Right lobe of liver (tissue), 6 donors: ENCODE data around the gene UEVLD. TPM values are rescaled to one million over a fixed set of nuclear protein-coding genes. Genes with fewer than 3 reads are reported as not detected.

Experiments used
- ATAC-seq, 4 donors: fragments of 200-7000 bp; cut with Tn5 transposase; one replicate each; pipeline ENCODE4 v1.9.1; 2020; ENCODE audit warnings: mild to moderate bottlenecking in 4 of 4, moderate library complexity in 4 of 4
- DNase-seq, 3 donors: peaks; one replicate each; pipeline ENCODE4 v3.0.0-alpha.2; 2020
- H3K27ac ChIP-seq, 3 donors: fragments of 200-600 bp; one replicate each; pipeline ENCODE4 v1.8.0; 2022
- H3K27me3 ChIP-seq, 2 donors: fragments of 200-600 bp; one replicate each; pipeline ENCODE4 v1.8.0; 2022
- H3K36me3 ChIP-seq, 4 donors: fragments of 200-600 bp; sonication (generic) in 1 of 4; one replicate each; pipeline versions ENCODE4 v1.5.1 to v1.8.0; 2017 to 2022; ENCODE audit warnings: control low read depth in 1 of 4
- H3K4me1 ChIP-seq, 4 donors: fragments of 200-600 bp; sonication (generic) in 1 of 4; one replicate each; pipeline versions ENCODE4 v1.5.1 to v1.8.0; 2017 to 2022; ENCODE audit warnings: control low read depth in 1 of 4
- H3K4me3 ChIP-seq, 3 donors: fragments of 200-600 bp; one replicate each; pipeline ENCODE4 v1.8.0; 2022
- H3K9me3 ChIP-seq, 4 donors: fragments of 200-600 bp; sonication (generic) in 1 of 4; one replicate each; pipeline versions ENCODE4 v1.5.1 to v1.8.0; 2017 to 2022; ENCODE audit warnings: control low read depth in 1 of 4
- POLR2A ChIP-seq: fragments of 450-650 bp; IDR thresholded peaks from one replicate; pipeline ENCODE4 v1.6.1; 2017; ENCODE audit warnings: antibody characterized with exemption, mild to moderate bottlenecking
- WGBS: methylation state at CpG from one replicate; pipeline ENCODE4 v1.1.6; 2018; ENCODE audit warnings: low coverage, low lambda C conversion rate; ENCODE audit not compliant: insufficient coverage; ENCODE audit errors: missing lambda C conversion rate; 5-methylcytosine and 5-hydroxymethylcytosine counted together
- intact Hi-C, 2 donors: fragments of 100-400 bp; cut with DNase I; formaldehyde crosslinking; loops; one replicate each; pipeline versions ENCODE4 v1.11.2 to v1.14.1; 2022
- total RNA-seq, 6 experiments: library from RNA; depleted of rRNA in 2 of 6; stranded (reverse); fragments of >200 nt in 2 of 6; fragmentation: NEBNext Ultra II Directional in 3 of 6; extraction: Animal tissue kit (Norgen Biotek cat#: 25700) in 3 of 6; gene quantifications; one replicate each; pipeline versions ENCODE4 v1.1.0 to v1.2.4, GENCODE V29; 2016 to 2023
- TF ChIP-seq, protein P1 (sequence below), 4 donors: fragments of 200-600 bp in 3 of 4; fragments of 450-650 bp in 1 of 4; IDR thresholded peaks; one replicate each; pipeline versions ENCODE4 v1.5.1 to v1.8.0; 2016 to 2022; ENCODE audit warnings: antibody characterized with exemption in 4 of 4, mild to moderate bottlenecking in 2 of 4
- donor health status: DM: no; HTN: yes; CAD: no.
- donor health status: DM: no; HTN: no; CAD: no.
- donor health status: DM: no; HTN: no; CAD: no.
- donor health status: DM: no; HTN: yes; CAD: no.
- donor health status: DM: no; HTN: yes; CAD: no.

UEVLD gene
- total RNA-seq, 6 experiments from 2014 or later, result 9.5 to 18.1 (median 9.9) TPM

DNA sequence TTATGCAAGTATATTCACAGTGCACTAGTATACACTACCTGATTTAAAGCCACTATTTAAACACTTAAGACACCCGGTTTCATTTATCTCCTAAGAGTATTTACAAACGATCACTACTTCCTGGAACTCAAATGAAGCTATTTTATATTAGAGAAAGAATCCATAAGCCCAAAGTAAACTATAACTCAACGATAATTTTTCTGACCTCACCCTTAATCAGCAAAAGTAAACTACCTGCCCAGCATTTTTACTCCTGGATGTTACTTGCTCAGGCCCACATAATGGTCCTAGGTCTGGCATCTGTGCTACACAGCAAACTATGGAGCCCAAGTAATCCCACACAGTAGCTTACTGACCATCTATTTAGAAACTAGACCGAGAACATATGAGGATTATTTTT, 95.2 kb downstream of the UEVLD start:
- TF ChIP-seq, protein P1, sequence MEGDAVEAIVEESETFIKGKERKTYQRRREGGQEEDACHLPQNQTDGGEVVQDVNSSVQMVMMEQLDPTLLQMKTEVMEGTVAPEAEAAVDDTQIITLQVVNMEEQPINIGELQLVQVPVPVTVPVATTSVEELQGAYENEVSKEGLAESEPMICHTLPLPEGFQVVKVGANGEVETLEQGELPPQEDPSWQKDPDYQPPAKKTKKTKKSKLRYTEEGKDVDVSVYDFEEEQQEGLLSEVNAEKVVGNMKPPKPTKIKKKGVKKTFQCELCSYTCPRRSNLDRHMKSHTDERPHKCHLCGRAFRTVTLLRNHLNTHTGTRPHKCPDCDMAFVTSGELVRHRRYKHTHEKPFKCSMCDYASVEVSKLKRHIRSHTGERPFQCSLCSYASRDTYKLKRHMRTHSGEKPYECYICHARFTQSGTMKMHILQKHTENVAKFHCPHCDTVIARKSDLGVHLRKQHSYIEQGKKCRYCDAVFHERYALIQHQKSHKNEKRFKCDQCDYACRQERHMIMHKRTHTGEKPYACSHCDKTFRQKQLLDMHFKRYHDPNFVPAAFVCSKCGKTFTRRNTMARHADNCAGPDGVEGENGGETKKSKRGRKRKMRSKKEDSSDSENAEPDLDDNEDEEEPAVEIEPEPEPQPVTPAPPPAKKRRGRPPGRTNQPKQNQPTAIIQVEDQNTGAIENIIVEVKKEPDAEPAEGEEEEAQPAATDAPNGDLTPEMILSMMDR (IDR thresholded peaks at IDR 0.05), result no peak
- no peak for TF ChIP-seq POLR2A
- DNase-seq, result no peak
- 78% methylated on average over 4 of the region's 4 CpGs for WGBS
- intact Hi-C loops, result no loop called here
- H3K9me3 ChIP-seq, result no peaks in the 10 kb centered on the region
- no peak overlapping the region for H3K4me3 ChIP-seq
- no peak for ATAC-seq
- no peaks in the 10 kb centered on the region for H3K4me1 ChIP-seq
- no peaks in the 10 kb centered on the region for H3K27me3 ChIP-seq
- peaks cover 0 to 24% (median 3%) of the 10 kb centered on the region in 4 donors for H3K36me3 ChIP-seq
- H3K27ac ChIP-seq, result no peak overlapping the region

GRCh38 chr11:18492888-18493287, 95.6 kb downstream of the UEVLD start:
- intact Hi-C loops, result no loop called here
- no peaks in the 10 kb centered on the region for H3K9me3 ChIP-seq
- H3K27me3 ChIP-seq, result no peaks in the 10 kb centered on the region
- TF ChIP-seq, protein P1 (IDR thresholded peaks at IDR 0.05), result no peak
- no peak for TF ChIP-seq POLR2A
- H3K27ac ChIP-seq, result no peak overlapping the region
- DNase-seq (no peak), ATAC-seq (no peak)
- H3K4me3 ChIP-seq, result no peak overlapping the region
- no peaks in the 10 kb centered on the region for H3K4me1 ChIP-seq
- H3K36me3 ChIP-seq, result peaks cover 0 to 22% (median 2%) of the 10 kb centered on the region in 4 donors

- ATAC-seq, result no peak
- Histone ChIP-seq H3K9me3 (no peaks in the 10 kb centered on the region), H3K36me3 (peaks cover 0 to 22% (median 1%) of the 10 kb centered on the region in 4 donors), H3K4me3 (no peak overlapping the region), H3K27ac (no peak overlapping the region), H3K27me3 (no peaks in the 10 kb centered on the region), H3K4me1 (no peaks in the 10 kb centered on the region)
- DNase-seq, result no peak
- TF ChIP-seq POLR2A, result no peak
- intact Hi-C loops, result no loop called here
- 94% methylated on average over 2 of the region's 2 CpGs for WGBS
Measured at GRCh38 chr11:18491924-18492323, 96.6 kb downstream of the UEVLD start.

DNA sequence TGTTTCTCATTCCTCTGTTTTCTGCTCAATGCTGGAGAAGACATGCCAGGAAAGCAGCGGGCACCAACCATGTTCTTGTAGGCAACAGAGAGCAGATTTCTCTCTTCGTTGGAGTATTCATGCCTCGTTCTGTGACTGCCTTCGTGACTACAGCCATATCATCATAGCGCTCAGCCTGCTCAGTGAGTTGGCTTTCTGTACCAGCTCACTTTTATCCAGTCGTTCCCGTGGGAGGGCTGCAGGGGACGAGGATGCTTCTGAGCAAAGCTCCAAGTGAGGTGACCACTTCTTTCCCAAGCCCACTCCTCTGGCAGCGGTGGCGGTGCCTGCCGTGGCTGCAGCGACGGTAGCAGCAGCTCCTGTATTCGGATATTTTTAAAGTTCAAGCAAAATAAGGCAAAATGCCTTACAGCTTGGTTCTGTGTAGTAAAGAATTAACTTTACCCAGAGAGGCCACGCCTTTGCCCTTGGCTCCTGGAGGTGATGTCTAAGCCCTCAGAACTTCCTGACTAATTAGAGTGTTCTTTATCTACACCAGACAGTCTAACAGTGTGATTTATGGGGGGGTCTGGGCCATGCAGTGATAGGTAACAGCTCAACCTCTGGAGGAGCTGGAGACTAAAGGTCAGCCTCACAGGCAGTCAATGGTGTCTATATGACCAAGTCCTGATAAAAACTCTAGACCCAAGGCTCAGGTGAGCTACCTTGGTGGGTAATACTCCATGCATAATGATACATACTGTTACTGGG, 97.6 kb downstream of the UEVLD start:
- WGBS, result 92% methylated on average over 12 of the region's 15 CpGs
- Histone ChIP-seq H3K4me1 (no peaks in the 10 kb centered on the region), H3K27me3 (no peaks in the 10 kb centered on the region), H3K4me3 (no peak overlapping the region), H3K36me3 (peaks cover 0 to 22% (median 1%) of the 10 kb centered on the region in 4 donors), H3K9me3 (no peaks in the 10 kb centered on the region), H3K27ac (no peak overlapping the region)
- ATAC-seq (no peak), DNase-seq (no peak)
- TF ChIP-seq, protein P1 (IDR thresholded peaks at IDR 0.05), result no peak
- no peak for TF ChIP-seq POLR2A
- intact Hi-C loops, result no loop called here

GRCh38 chr11:18490319-18490718, 98.2 kb downstream of the UEVLD start:
- no peak for ATAC-seq

More at GRCh38 chr11:18490319-18490718, 98.2 kb downstream of the UEVLD start:
- Histone ChIP-seq H3K4me3 (no peak overlapping the region), H3K36me3 (peaks cover 0 to 22% (median 1%) of the 10 kb centered on the region in 4 donors), H3K27me3 (no peaks in the 10 kb centered on the region), H3K27ac (no peak overlapping the region), H3K4me1 (no peaks in the 10 kb centered on the region), H3K9me3 (no peaks in the 10 kb centered on the region)
- intact Hi-C loops, result no loop called here
- WGBS, result 70% methylated on average over 1 of the region's 1 CpG
- DNase-seq, result no peak
- TF ChIP-seq, protein P1 (IDR thresholded peaks at IDR 0.05), result no peak
- no peak for TF ChIP-seq POLR2A
